ENCODE measurements around the gene SIRT1.
"Not testable (repeated sequence)": the region's sequence is repeated elsewhere in the genome, so short reads cannot be mapped to it uniquely, and the experiment has no call there.

SIRT1 gene

GRCh38 chr10:67884313-67884841 lies at the start of gene SIRT1:
Gene SIRT1, plus strand, starts transcription at chr10:67884656. Its CDS starts 66 bp downstream, at chr10:67884722.
- peak; percentile 96 for DNase-seq

- not testable (repeated sequence) for DNase-seq
These were observed 48.7 kb upstream of the SIRT1 start for GRCh38 chr10:67835541-67836394.

- DNase-seq = no peak
These were observed 48.0 kb upstream of the SIRT1 start for GRCh38 chr10:67836488-67836887.

GRCh38 chr10:67836972-67837371 lies 47.5 kb upstream of the SIRT1 start:
- no peak for DNase-seq

- DNase-seq = no peak
These were observed 46.7 kb upstream of the SIRT1 start, which contains the start of gene DNAJC12 for GRCh38 chr10:67837541-67838314. Gene DNAJC12, minus strand, starts transcription at chr10:67838188. Its CDS starts 177 bp downstream, at chr10:67838011.

GRCh38 chr10:67839511-67839910 lies 44.9 kb upstream of the SIRT1 start:
- DNase-seq = not testable (repeated sequence)

- no peak for DNase-seq
These were observed 44.5 kb upstream of the SIRT1 start for GRCh38 chr10:67839951-67840350.

GRCh38 chr10:67841737-67842136 lies 42.7 kb upstream of the SIRT1 start:
- no peak for DNase-seq

GRCh38 chr10:67843284-67843683 lies 41.2 kb upstream of the SIRT1 start:
- no peak for DNase-seq

- DNase-seq = peak; percentile 96
These were observed 35.0 kb upstream of the SIRT1 start for GRCh38 chr10:67849331-67850011.

GRCh38 chr10:67851186-67851585 lies 33.3 kb upstream of the SIRT1 start:
- no peak for DNase-seq

- no peak for DNase-seq
These were observed 31.7 kb upstream of the SIRT1 start for GRCh38 chr10:67852761-67853160.

GRCh38 chr10:67853512-67853911 lies 30.9 kb upstream of the SIRT1 start:
- DNase-seq = no peak

GRCh38 chr10:67858971-67859370 lies 25.5 kb upstream of the SIRT1 start:
- no peak for DNase-seq

- no peak for DNase-seq
These were observed 22.6 kb upstream of the SIRT1 start for GRCh38 chr10:67861750-67862432.

- no peak for DNase-seq
These were observed 21.4 kb upstream of the SIRT1 start for GRCh38 chr10:67863094-67863493.

- DNase-seq = no peak
These were observed 19.7 kb upstream of the SIRT1 start for GRCh38 chr10:67864607-67865371.

GRCh38 chr10:67868132-67868531 lies 16.3 kb upstream of the SIRT1 start:
- DNase-seq = no peak

- no peak for DNase-seq
These were observed 14.5 kb upstream of the SIRT1 start for GRCh38 chr10:67869996-67870395.

GRCh38 chr10:67875340-67876238 lies 8.9 kb upstream of the SIRT1 start:
- DNase-seq = no peak
